Esophagus muscularis mucosa (tissue), 3 donors: Measurements from ENCODE around the gene RHEB.

Experiments
- POLR2A ChIP-seq: fragments of 450-650 bp; IDR thresholded peaks from one replicate; pipeline ENCODE4 v1.6.1; 2017; ENCODE audit warnings: antibody characterized with exemption, moderate library complexity, mild to moderate bottlenecking, low read depth
- TF ChIP-seq, protein P1 (sequence below), 3 experiments: fragments of 200-600 bp in 2 of 3; fragments of 450-650 bp in 1 of 3; sonication (generic) in 2 of 3; IDR thresholded peaks; one replicate each; pipeline ENCODE4 v1.5.1; 2017 to 2019; ENCODE audit warnings: antibody characterized with exemption in 3 of 3, mild to moderate bottlenecking in 2 of 3, moderate library complexity in 1 of 3

DNA sequence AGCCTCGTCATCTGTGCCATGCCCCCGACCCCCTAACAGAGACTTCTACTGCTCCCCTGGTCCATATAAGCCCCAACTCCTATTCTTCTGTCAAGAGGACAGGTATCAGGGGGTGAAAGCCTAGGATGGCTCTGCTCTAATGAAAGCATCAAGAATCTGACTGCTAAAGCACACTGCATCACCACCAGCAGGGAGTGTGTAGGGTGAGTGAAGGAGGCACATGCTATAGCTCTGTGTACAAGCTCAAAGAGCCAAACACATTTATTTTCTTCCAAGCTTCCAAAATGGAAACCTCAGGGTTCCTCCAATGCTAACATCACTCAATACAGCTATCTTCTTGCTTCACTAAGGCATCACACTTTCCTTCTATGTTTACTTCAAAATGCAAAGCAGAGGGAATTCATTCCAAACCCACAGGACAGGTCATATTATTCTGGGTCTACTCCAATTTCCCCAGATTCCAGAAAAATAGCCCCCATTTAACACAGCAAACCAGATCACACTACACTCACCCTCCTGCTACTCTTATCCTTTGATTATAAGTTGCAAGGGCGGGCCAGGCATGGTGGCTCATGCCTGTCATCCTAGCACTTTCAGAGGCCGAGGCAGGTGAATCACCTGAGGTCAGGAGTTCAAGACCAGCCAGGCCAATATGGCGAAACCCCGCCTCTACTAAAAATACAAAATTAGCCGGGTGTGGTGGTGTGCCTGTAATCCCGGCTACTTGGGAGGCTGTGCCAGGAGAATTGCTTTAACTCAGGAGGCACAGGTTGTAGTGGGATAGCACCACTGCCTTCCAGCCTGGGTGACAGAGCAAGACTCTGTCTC, 36.6 kb downstream of the RHEB start:
- TF ChIP-seq POLR2A, result no peak
- TF ChIP-seq, protein P1, sequence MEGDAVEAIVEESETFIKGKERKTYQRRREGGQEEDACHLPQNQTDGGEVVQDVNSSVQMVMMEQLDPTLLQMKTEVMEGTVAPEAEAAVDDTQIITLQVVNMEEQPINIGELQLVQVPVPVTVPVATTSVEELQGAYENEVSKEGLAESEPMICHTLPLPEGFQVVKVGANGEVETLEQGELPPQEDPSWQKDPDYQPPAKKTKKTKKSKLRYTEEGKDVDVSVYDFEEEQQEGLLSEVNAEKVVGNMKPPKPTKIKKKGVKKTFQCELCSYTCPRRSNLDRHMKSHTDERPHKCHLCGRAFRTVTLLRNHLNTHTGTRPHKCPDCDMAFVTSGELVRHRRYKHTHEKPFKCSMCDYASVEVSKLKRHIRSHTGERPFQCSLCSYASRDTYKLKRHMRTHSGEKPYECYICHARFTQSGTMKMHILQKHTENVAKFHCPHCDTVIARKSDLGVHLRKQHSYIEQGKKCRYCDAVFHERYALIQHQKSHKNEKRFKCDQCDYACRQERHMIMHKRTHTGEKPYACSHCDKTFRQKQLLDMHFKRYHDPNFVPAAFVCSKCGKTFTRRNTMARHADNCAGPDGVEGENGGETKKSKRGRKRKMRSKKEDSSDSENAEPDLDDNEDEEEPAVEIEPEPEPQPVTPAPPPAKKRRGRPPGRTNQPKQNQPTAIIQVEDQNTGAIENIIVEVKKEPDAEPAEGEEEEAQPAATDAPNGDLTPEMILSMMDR (IDR thresholded peaks at IDR 0.05), result no peak
